Stimulated activated CD8-positive, alpha-beta memory T cell treated with anti-CD3 and anti-CD28 coated beads, Interleukin-15, amount 100 ng/mL, for 1 hour (primary cell): ENCODE data around the gene ITIH6.
"Not testable (repeated sequence)": the region's sequence is repeated elsewhere in the genome, so short reads cannot be mapped to it uniquely, and the experiment has no call there.

Source experiments
- DNase-seq: peaks from one replicate; pipeline ENCODE4 v3.0.0-alpha.2; 2020; ENCODE audit warnings: low read depth

The ITIH6 gene

GRCh38 chrX:54799046-54799445 lies 991 bp upstream of the ITIH6 start:
- DNase-seq: no peak

GRCh38 chrX:54794795-54795194 lies 3.3 kb downstream of the ITIH6 start:
- no peak for DNase-seq

GRCh38 chrX:54794028-54794427 lies 4.0 kb downstream of the ITIH6 start:
- DNase-seq: no peak

- not testable (repeated sequence) for DNase-seq
These were observed 8.7 kb downstream of the ITIH6 start for GRCh38 chrX:54789405-54789804.

GRCh38 chrX:54788446-54788845 lies 9.6 kb downstream of the ITIH6 start:
- DNase-seq: no peak

- DNase-seq: peak; percentile 8
These were observed 11.1 kb downstream of the ITIH6 start for GRCh38 chrX:54786967-54787366.

GRCh38 chrX:54785901-54786300 lies 12.2 kb downstream of the ITIH6 start:
- DNase-seq: no peak

GRCh38 chrX:54776987-54777672 lies 20.9 kb downstream of the ITIH6 start:
- DNase-seq: no peak

GRCh38 chrX:54776061-54776460 lies 22.0 kb downstream of the ITIH6 start:
- DNase-seq: no peak

GRCh38 chrX:54774391-54775094 lies 23.5 kb downstream of the ITIH6 start:
- DNase-seq: not testable (repeated sequence)

- DNase-seq: no peak
These were observed 39.7 kb downstream of the ITIH6 start for GRCh38 chrX:54758114-54759055.

- no peak for DNase-seq
These were observed 43.2 kb downstream of the ITIH6 start for GRCh38 chrX:54754854-54755253.

GRCh38 chrX:54748626-54749025 lies 49.4 kb downstream of the ITIH6 start:
- no peak for DNase-seq

GRCh38 chrX:54747733-54748393 lies 50.2 kb downstream of the ITIH6 start:
- DNase-seq: no peak

- DNase-seq: no peak
These were observed 51.1 kb downstream of the ITIH6 start for GRCh38 chrX:54746928-54747327.

- no peak for DNase-seq
These were observed 52.4 kb downstream of the ITIH6 start for GRCh38 chrX:54745676-54746075.

- not testable (repeated sequence) for DNase-seq
These were observed 59.5 kb downstream of the ITIH6 start for GRCh38 chrX:54738567-54738966.

- DNase-seq: not testable (repeated sequence)
These were observed 61.6 kb downstream of the ITIH6 start for GRCh38 chrX:54736298-54736942.

- no peak for DNase-seq
These were observed 76.6 kb downstream of the ITIH6 start for GRCh38 chrX:54721424-54721823.

GRCh38 chrX:54715621-54716020 lies 82.4 kb downstream of the ITIH6 start:
- no peak for DNase-seq

GRCh38 chrX:54714424-54714823 lies 83.6 kb downstream of the ITIH6 start:
- no peak for DNase-seq

- DNase-seq: no peak
These were observed 86.3 kb downstream of the ITIH6 start for GRCh38 chrX:54711735-54712134.
